Measurements from ENCODE around the gene DNAH7.

GRCh38 chr2:195734931-195735330, 333.7 kb downstream of the DNAH7 start:
- TF ChIP-seq EZH2 (IDR thresholded peaks at IDR 0.05; ENCODE audit: borderline replicate concordance, insufficient read depth, low read depth, low read length, poor library complexity, severe bottlenecking) (no peak), CTCF (IDR thresholded peaks at IDR 0.05) (no peak)
